H1 (cell line): Measurements from ENCODE around the gene CLEC14A. TPM values are rescaled to one million over a fixed set of nuclear protein-coding genes. Genes with fewer than 3 reads are reported as not detected.

Experiments used
- CREB1 ChIP-seq: IDR thresholded peaks from 2 replicates; pipeline ENCODE4 v1.6.1; 2012; ENCODE audit warnings: inconsistent platforms
- NRF1 ChIP-seq: IDR thresholded peaks from 2 replicates; pipeline ENCODE4 v1.6.1; 2011; ENCODE audit warnings: mild to moderate bottlenecking, low read depth, low read length, improper control_type of control experiment
- RNF2 ChIP-seq: fragments of 200-900, 300-1000 bp; sonication (generic); IDR thresholded peaks from 2 replicates; pipeline ENCODE4 v1.7.1; 2016; ENCODE audit warnings: borderline replicate concordance, low read depth, mild to moderate bottlenecking, antibody characterized with exemption, low read length; ENCODE audit not compliant: poor library complexity, severe bottlenecking; ENCODE audit errors: missing control alignments
- SIX5 ChIP-seq: IDR thresholded peaks from 2 replicates; pipeline ENCODE4 v1.6.1; 2011; ENCODE audit warnings: mild to moderate bottlenecking, low read depth, low read length
- SRF ChIP-seq: IDR thresholded peaks from 2 replicates; pipeline ENCODE4 v1.6.1; 2011; ENCODE audit warnings: mild to moderate bottlenecking, low read depth, low read length, moderate library complexity
- polyA plus RNA-seq, 7 experiments: library from polyadenylated mRNA; depleted of rRNA in 3 of 7; stranded (reverse) in 5 of 7; unstranded in 2 of 7; fragments of >200 nt in 5 of 7; fragments of 200-250 nt in 2 of 7; gene quantifications; 1 replicate in 5 of 7; 2 replicates in 1 of 7; 4 replicates in 1 of 7; pipeline versions ENCODE4 v1.2.1 to v1.2.3, GENCODE V29; 2011 to 2013; ENCODE audit warnings: missing spikeins in 2 of 7, mixed read lengths in 2 of 7
- total RNA-seq: library from RNA; stranded (reverse); fragmentation: NEBNext Ultra II Directional; extraction: Animal tissue kit (Norgen Biotek cat#: 25700); gene quantifications from 2 replicates; pipeline ENCODE4 v1.2.1, GENCODE V29; 2021
- TF ChIP-seq, protein P1 (sequence below): fragments of 300-600 bp; sonication (generic); IDR thresholded peaks from 2 replicates; pipeline ENCODE4 v1.7.1; 2012; ENCODE audit warnings: low read length, moderate library complexity, mild to moderate bottlenecking, inconsistent platforms; ENCODE audit not compliant: insufficient replicate concordance

Gene CLEC14A
- total and polyA plus RNA-seq, 2 of the 8 experiments (the other 6 are each of a cell fraction or from before 2014, with no cell fraction given) = 0.09 to 0.13 TPM

DNA sequence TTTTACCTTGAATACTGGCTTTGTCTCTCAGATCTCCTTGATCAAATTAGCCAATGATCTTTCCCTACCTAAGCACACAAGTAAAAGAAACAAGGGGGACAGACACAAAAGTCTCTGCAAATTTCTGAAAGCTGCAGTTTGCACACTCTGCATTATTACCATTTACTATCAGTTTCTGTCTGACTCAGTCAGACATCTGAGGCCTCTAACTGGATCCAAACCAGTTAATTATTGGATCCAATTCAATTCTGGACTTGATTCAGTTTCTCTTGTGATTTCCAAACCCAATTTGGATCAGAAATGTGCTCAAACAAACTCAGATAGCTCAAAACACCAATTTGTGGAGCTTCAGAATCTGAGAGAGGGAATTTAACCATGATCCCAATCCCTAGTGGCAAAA is 31.6 kb downstream of the CLEC14A start (continued):
- TF ChIP-seq SIX5 (no peak), SRF (no peak), RNF2 (no peak), NRF1 (no peak), CREB1 (no peak)
- TF ChIP-seq, protein P1, sequence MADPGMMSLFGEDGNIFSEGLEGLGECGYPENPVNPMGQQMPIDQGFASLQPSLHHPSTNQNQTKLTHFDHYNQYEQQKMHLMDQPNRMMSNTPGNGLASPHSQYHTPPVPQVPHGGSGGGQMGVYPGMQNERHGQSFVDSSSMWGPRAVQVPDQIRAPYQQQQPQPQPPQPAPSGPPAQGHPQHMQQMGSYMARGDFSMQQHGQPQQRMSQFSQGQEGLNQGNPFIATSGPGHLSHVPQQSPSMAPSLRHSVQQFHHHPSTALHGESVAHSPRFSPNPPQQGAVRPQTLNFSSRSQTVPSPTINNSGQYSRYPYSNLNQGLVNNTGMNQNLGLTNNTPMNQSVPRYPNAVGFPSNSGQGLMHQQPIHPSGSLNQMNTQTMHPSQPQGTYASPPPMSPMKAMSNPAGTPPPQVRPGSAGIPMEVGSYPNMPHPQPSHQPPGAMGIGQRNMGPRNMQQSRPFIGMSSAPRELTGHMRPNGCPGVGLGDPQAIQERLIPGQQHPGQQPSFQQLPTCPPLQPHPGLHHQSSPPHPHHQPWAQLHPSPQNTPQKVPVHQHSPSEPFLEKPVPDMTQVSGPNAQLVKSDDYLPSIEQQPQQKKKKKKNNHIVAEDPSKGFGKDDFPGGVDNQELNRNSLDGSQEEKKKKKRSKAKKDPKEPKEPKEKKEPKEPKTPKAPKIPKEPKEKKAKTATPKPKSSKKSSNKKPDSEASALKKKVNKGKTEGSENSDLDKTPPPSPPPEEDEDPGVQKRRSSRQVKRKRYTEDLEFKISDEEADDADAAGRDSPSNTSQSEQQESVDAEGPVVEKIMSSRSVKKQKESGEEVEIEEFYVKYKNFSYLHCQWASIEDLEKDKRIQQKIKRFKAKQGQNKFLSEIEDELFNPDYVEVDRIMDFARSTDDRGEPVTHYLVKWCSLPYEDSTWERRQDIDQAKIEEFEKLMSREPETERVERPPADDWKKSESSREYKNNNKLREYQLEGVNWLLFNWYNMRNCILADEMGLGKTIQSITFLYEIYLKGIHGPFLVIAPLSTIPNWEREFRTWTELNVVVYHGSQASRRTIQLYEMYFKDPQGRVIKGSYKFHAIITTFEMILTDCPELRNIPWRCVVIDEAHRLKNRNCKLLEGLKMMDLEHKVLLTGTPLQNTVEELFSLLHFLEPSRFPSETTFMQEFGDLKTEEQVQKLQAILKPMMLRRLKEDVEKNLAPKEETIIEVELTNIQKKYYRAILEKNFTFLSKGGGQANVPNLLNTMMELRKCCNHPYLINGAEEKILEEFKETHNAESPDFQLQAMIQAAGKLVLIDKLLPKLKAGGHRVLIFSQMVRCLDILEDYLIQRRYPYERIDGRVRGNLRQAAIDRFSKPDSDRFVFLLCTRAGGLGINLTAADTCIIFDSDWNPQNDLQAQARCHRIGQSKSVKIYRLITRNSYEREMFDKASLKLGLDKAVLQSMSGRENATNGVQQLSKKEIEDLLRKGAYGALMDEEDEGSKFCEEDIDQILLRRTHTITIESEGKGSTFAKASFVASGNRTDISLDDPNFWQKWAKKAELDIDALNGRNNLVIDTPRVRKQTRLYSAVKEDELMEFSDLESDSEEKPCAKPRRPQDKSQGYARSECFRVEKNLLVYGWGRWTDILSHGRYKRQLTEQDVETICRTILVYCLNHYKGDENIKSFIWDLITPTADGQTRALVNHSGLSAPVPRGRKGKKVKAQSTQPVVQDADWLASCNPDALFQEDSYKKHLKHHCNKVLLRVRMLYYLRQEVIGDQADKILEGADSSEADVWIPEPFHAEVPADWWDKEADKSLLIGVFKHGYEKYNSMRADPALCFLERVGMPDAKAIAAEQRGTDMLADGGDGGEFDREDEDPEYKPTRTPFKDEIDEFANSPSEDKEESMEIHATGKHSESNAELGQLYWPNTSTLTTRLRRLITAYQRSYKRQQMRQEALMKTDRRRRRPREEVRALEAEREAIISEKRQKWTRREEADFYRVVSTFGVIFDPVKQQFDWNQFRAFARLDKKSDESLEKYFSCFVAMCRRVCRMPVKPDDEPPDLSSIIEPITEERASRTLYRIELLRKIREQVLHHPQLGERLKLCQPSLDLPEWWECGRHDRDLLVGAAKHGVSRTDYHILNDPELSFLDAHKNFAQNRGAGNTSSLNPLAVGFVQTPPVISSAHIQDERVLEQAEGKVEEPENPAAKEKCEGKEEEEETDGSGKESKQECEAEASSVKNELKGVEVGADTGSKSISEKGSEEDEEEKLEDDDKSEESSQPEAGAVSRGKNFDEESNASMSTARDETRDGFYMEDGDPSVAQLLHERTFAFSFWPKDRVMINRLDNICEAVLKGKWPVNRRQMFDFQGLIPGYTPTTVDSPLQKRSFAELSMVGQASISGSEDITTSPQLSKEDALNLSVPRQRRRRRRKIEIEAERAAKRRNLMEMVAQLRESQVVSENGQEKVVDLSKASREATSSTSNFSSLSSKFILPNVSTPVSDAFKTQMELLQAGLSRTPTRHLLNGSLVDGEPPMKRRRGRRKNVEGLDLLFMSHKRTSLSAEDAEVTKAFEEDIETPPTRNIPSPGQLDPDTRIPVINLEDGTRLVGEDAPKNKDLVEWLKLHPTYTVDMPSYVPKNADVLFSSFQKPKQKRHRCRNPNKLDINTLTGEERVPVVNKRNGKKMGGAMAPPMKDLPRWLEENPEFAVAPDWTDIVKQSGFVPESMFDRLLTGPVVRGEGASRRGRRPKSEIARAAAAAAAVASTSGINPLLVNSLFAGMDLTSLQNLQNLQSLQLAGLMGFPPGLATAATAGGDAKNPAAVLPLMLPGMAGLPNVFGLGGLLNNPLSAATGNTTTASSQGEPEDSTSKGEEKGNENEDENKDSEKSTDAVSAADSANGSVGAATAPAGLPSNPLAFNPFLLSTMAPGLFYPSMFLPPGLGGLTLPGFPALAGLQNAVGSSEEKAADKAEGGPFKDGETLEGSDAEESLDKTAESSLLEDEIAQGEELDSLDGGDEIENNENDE = no peak
